Osteocyte (in vitro differentiated cells): ENCODE results near the gene OLFML1. TPM values are rescaled to one million over a fixed set of nuclear protein-coding genes. Genes with fewer than 3 reads are reported as not detected.

Source experiments
- DNase-seq: peaks from one replicate; pipeline ENCODE4 v3.0.0; 2021; ENCODE audit warnings: mixed read lengths; ENCODE audit not compliant: unreplicated experiment; ENCODE audit errors: extremely low spot score
- H3K27ac Mint-ChIP-seq: one replicate; pipeline ENCODE4 v1.8.0; 2021; ENCODE audit warnings: mild to moderate bottlenecking, mixed read lengths; ENCODE audit not compliant: unreplicated experiment
- H3K27me3 Mint-ChIP-seq: one replicate; pipeline ENCODE4 v1.8.0; 2021; ENCODE audit warnings: mixed read lengths; ENCODE audit not compliant: unreplicated experiment
- H3K36me3 Mint-ChIP-seq: one replicate; pipeline ENCODE4 v1.8.0; 2021; ENCODE audit warnings: mixed read lengths; ENCODE audit not compliant: unreplicated experiment
- H3K4me1 Mint-ChIP-seq: one replicate; pipeline ENCODE4 v1.8.0; 2021; ENCODE audit warnings: mixed read lengths; ENCODE audit not compliant: unreplicated experiment
- H3K4me3 Mint-ChIP-seq: one replicate; pipeline ENCODE4 v1.8.0; 2021; ENCODE audit warnings: mild to moderate bottlenecking, moderate library complexity, mixed read lengths; ENCODE audit not compliant: unreplicated experiment
- H3K9me3 Mint-ChIP-seq: one replicate; pipeline ENCODE4 v1.8.0; 2021; ENCODE audit warnings: mixed read lengths; ENCODE audit not compliant: unreplicated experiment
- CTCF ChIP-seq: fragments of 200-600 bp; sonication (generic); IDR thresholded peaks from 2 replicates; pipeline ENCODE4 v1.5.0; 2021; ENCODE audit warnings: antibody characterized with exemption, mild to moderate bottlenecking, moderate library complexity
- total RNA-seq: library from RNA; stranded (reverse); gene quantifications from 2 replicates; pipeline ENCODE4 v1.2.1, GENCODE V29; 2021

OLFML1 gene
- total RNA-seq, 1 donor from 2014 or later = 59.7 TPM

GRCh38 chr11:7518811-7519562 lies 33.7 kb downstream of the OLFML1 start:
- H3K4me3 Mint-ChIP-seq = no peak overlapping the region
- H3K27me3 Mint-ChIP-seq = peaks cover 28% of the 10 kb centered on the region
- peaks cover 8% of the 10 kb centered on the region for H3K4me1 Mint-ChIP-seq
- H3K27ac Mint-ChIP-seq = no peak overlapping the region
- DNase-seq = no peak
- no peaks in the 10 kb centered on the region for H3K9me3 Mint-ChIP-seq
- no peak for TF ChIP-seq CTCF
- no peaks in the 10 kb centered on the region for H3K36me3 Mint-ChIP-seq

- Mint-ChIP-seq H3K4me1 (peaks cover 6% of the 10 kb centered on the region), H3K27me3 (peaks cover 21% of the 10 kb centered on the region), H3K36me3 (no peaks in the 10 kb centered on the region), H3K9me3 (no peaks in the 10 kb centered on the region), H3K27ac (no peak overlapping the region), H3K4me3 (no peak overlapping the region)
- TF ChIP-seq CTCF = no peak
- DNase-seq = no peak
These were observed 35.0 kb downstream of the OLFML1 start for GRCh38 chr11:7520011-7520942.

GRCh38 chr11:7520981-7521487 lies 35.7 kb downstream of the OLFML1 start:
- no peak for DNase-seq
- H3K9me3 Mint-ChIP-seq = no peaks in the 10 kb centered on the region
- H3K36me3 Mint-ChIP-seq = no peaks in the 10 kb centered on the region
- H3K4me3 Mint-ChIP-seq = no peak overlapping the region
- H3K4me1 Mint-ChIP-seq = peaks cover 6% of the 10 kb centered on the region
- no peak for TF ChIP-seq CTCF
- no peak overlapping the region for H3K27ac Mint-ChIP-seq
- H3K27me3 Mint-ChIP-seq = peaks cover 14% of the 10 kb centered on the region

GRCh38 chr11:7522121-7522520 lies 36.8 kb downstream of the OLFML1 start:
- DNase-seq = no peak
- Mint-ChIP-seq H3K4me3 (no peak overlapping the region), H3K4me1 (peaks cover 6% of the 10 kb centered on the region), H3K27ac (no peak overlapping the region), H3K36me3 (no peaks in the 10 kb centered on the region), H3K9me3 (no peaks in the 10 kb centered on the region), H3K27me3 (peaks cover 5% of the 10 kb centered on the region)
- no peak for TF ChIP-seq CTCF

- no peak for DNase-seq
- Mint-ChIP-seq H3K27me3 (peaks cover 4% of the 10 kb centered on the region), H3K4me3 (no peak overlapping the region), H3K4me1 (peaks cover 6% of the 10 kb centered on the region), H3K9me3 (no peaks in the 10 kb centered on the region), H3K27ac (no peak overlapping the region), H3K36me3 (no peaks in the 10 kb centered on the region)
- no peak for TF ChIP-seq CTCF
These were observed 37.2 kb downstream of the OLFML1 start for GRCh38 chr11:7522546-7522945.
